OCI-M2 (cell line): ENCODE measurements around the gene WBP2NL.
"Not testable (repeated sequence)": the region's sequence is repeated elsewhere in the genome, so short reads cannot be mapped to it uniquely, and the experiment has no call there.

Source experiments
- DNase-seq: peaks from one replicate; lab custom pipeline; 2025; ENCODE audit not compliant: unreplicated experiment; lab: John Stamatoyannopoulos, UW

Gene WBP2NL

DNA sequence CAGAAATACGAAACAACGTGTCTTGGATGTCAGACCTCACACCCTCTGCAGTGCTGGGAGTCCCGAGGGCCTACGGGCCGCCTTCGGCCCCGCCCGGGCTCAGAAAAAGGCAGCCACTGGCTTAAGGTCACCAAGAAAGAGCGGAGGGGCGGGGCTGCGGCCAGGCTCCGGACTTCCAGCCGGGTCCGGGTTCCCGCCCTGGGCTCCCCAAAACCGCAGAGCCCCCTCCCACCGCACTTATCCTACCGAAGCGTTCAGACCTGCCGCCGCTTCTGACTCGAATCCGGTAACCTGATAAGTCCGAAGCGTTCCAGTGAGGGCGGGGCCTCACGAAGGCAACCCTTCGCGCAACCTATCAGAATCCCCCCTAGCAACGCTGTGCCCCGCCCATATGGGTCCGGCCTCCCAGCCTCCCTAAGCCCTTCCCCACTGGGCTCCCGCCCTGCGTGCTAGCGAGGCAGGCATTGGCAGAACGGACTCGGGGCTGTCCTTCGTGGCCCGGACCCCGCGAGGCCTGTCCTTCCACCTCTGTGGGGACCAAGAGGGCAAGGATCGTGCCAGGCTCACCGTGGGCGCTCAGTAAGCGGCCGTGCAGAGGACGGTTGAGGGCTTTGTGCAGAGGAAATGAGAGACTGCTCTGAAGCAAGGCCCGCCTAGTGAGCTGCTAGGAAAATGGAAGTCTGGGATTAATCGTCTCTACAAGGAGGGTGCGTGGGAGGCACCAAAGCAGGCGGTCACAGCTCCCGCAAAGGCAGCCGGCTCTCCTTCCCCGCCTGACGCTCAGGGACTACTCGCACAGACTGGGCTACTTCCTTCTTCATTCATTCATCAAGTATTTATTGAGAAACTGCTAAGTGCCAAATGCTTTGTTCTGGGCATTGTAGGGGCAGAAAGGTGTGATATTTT, 72.2 kb downstream of the WBP2NL start, which contains the start of gene NAGA:
TSS of gene NAGA (minus strand) at position 296 of the 906 bp plus-strand sequence. CDS start 515 bp downstream, outside the sequence.
- peak; percentile 54 for DNase-seq

DNA sequence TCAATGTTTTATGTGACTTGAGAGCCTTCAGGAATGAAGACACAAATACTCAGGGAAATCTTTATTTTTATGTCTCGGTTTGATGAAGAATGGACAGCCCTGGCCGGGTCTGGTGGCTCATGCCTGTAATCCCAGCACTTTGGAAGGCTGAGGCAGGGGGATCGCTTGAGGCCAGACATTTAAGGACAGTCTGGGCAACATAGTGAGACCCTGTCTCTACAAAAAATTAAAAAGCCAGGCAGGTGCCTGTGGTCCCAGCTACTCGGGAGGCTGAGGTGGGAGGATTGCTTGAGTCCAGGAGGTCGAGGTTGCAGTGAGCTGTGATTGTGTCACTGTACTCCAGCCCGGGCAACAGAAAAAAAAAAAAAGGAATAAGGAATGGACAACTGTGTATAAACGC, 72.9 kb downstream of the WBP2NL start:
- DNase-seq, result not testable (repeated sequence)

DNA sequence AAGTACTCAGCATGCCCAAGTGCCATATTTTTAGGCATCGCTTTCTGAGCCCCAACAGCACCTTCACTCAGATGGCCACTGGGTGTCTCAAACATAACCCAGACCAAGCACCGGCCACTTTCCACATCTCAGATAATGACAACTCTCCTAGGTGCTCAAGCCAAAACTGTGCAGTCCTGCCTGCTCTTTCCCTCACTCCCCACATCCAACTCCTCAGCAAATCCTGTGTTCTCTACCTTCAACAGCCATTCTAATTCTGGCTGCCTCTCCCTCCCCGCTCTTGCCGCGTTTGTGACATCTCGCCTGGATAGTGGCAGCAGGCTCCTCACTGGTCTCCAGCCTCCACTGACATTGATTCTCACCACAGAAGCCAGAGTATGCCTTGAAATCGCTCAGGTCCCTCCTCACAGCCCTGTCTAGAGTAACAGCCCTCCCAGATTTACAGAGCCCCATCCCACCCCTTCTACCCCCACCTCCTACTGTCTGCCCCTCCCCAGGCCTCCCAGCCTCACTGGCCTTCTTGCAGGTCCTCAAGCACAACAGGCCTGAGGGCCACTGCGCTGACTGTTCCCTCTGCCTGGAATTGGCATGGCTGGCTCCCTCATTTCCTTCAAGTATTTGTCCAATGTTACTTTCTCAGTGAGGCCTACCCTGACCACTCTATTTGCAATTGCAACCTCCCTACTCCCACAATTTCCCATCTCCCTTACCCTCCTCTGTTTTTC, 74.2 kb downstream of the WBP2NL start:
- no peak for DNase-seq

DNA sequence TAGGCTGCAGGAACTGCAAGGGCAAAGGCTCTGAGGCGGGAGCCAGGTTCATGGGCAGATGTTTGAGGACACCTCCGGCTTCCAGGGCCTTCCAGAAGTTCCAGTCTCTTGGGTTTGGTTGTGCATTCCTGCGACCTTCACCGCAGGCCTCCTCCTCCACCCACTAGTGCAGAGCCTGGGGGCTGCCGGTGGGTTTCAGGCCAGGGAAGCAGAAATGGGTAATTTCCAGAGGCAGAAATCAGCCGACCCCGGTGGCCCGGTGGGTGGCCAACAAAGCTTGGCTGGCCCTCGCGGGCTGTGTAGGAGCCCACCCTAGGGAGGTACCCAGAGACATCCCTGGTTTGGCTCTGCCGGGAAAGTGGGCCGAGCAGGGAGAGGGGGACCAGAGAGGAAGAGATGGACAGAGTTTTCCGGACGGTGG, 75.0 kb downstream of the WBP2NL start:
- no peak for DNase-seq

DNA sequence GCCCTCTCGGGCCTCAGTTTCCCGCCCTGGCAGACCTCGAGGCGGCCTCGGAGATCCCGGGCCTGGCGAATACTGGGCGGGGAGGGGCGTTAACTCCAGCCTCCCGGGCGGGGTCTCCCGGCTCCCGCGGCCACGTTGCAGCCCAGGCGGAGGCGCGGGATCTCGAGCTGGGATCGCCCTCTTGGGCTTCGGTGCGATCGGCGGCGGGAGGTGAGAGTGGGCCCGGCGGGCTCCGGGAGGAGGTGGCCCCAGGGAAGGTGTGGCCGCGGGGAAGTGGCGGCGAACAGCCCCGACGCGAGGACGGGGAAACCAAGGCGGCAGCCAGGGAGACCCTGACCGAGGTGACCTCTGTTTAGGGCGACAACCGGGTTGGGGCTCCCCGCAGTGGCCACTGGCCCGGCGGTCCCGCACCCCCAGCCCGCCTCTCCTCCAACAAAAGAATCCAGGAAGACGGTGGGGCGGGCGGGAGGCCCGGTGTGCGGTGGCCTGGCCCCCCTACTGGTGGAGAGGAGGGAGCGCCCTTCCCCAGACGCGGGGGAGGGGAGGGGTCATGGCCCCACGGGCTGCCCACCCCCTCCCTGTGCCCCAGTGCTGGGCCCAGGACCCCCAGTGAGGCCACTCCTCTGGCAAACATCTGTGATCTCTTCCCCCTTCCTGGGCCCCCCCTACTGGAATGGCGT, 75.7 kb downstream of the WBP2NL start, which contains the start of gene PHETA2:
TSS of gene PHETA2 (plus strand) at position 117 of the 680 bp plus-strand sequence. CDS start 3,046 bp downstream, outside the sequence.
- no peak for DNase-seq

DNA sequence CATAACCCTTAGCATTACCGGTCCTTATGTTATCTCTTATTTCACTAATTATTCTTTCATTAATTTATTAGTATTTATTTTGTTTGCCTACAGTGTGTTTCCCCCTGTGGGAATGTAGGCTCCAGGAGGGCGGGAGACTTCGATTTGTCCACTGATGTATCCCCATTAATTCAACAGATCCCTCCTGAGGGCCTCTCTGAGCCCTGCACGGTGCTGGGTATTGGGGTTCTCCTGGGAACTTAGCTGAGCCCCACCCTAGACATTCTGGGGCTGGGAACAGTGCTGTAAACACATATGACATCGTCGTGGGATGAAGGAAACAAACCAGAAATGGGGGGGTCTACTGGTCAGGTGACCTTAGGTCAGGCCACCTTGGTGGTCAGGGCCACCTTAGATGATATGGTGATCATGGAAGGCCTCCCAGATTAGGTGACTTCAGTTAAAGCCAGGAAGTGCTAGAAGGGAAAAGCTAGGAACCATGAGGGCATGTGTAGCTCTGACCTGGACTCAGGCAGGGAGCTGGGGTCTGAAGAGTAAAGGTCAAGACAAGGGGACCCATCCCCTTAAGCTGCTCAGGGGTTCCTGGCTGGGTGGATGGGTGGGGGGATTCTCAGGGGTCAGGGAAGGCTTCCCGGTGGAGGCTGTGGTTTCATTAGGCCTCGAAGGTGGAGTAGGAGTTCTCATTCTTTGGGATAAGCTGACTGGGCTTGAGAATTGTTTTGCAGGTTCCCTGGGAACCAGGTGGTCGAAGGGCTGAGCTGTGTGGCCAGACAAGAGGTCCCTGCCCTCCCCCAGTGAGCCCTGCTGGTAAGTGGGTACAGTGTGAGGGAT, 76.5 kb downstream of the WBP2NL start:
- DNase-seq, result no peak

DNA sequence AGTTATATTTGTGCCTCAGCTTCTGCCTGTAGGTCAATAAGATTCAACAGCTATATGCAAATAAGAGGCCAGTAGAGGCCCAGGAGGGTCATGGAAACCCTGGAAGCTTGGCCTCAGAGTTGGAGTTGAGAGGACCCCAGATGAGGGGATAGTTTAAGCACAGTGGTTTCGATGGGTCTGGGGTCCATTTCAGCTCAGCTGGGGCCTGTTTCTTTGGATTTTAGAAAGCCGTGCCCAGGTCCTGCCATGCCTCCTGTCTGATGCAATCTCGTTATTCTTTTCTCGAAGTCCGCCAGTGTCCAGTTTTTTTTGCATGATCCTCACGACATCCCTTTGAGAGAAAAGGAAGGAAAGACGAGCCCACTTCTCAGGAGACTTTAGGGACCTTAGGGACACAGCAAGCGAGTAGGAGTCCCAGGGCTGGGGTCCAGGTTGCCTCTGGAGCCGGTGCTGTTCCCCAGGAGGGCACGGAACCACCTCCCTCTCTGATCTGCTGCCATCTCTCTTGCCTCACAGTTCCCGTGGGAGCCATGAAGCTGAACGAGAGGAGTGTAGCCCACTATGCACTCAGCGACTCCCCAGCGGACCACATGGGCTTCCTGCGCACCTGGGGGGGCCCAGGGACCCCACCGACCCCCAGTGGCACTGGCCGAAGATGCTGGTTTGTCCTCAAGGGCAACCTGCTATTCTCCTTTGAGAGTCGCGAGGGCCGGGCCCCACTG, 78.3 kb downstream of the WBP2NL start:
- no peak for DNase-seq

DNA sequence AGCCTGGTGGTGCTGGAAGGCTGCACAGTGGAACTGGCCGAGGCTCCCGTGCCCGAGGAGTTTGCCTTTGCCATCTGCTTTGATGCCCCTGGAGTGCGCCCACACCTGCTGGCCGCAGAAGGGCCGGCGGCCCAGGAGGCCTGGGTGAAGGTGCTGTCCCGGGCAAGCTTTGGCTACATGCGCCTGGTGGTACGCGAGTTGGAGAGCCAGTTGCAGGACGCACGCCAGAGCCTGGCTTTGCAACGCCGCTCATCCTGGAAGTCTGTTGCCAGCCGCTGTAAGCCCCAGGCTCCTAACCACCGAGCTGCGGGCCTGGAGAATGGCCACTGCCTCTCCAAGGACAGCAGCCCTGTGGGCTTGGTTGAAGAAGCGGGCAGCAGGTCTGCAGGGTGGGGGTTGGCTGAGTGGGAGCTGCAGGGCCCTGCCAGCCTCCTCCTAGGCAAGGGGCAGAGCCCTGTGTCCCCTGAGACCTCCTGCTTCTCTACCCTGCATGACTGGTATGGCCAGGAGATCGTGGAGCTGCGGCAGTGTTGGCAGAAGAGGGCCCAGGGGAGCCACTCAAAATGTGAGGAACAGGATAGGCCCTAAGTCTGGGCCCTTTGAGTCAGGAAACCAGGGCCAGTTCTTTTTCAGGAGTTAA, 79.0 kb downstream of the WBP2NL start:
- DNase-seq, result no peak
